GM18867 (cell line): ENCODE measurements around the gene PRDX5.
A peak's percentile ranks its signal among the peaks of the same experiment; 100 is the strongest.

ENCODE experiments used
- ATAC-seq: cut with Tn5 transposase; IDR thresholded peaks from one replicate; pipeline ENCODE4 v1.9.1; 2021; ENCODE audit warnings: mild to moderate bottlenecking, moderate library complexity; ENCODE audit not compliant: unreplicated experiment

PRDX5 gene

DNA sequence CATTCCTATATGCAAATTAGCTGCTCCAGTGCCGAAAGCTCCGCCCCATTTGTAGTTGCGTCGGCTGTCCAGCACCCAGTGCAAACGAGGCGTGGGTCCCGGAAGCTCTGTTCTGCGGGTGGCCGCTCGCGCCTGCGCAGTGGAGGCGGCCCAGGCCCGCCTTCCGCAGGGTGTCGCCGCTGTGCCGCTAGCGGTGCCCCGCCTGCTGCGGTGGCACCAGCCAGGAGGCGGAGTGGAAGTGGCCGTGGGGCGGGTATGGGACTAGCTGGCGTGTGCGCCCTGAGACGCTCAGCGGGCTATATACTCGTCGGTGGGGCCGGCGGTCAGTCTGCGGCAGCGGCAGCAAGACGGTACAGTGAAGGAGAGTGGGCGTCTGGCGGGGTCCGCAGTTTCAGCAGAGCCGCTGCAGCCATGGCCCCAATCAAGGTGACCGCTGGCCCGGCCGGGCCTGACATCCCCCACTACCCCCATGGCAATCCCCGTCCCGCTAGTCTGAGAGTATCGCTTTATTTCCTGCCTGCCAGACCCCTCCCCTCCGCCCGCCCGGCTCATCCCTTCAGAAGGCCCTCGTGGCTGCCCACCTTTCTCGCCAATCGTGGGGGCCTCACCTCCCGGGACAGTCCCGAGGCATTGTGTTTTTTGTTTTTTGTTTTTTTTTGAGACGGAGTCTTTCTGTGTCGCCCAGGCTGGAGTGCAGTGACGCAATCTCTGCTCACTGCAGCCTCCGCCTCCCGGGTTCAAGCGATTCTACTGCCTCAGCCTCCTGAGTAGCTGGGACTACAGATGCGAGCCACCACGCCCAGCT lies at the start of gene PRDX5:
Gene PRDX5, plus strand, starts transcription at position 161 of the 805 bp plus-strand sequence. Its CDS starts 95 bp downstream, at position 256.
- ATAC-seq, result peak; percentile 76

DNA sequence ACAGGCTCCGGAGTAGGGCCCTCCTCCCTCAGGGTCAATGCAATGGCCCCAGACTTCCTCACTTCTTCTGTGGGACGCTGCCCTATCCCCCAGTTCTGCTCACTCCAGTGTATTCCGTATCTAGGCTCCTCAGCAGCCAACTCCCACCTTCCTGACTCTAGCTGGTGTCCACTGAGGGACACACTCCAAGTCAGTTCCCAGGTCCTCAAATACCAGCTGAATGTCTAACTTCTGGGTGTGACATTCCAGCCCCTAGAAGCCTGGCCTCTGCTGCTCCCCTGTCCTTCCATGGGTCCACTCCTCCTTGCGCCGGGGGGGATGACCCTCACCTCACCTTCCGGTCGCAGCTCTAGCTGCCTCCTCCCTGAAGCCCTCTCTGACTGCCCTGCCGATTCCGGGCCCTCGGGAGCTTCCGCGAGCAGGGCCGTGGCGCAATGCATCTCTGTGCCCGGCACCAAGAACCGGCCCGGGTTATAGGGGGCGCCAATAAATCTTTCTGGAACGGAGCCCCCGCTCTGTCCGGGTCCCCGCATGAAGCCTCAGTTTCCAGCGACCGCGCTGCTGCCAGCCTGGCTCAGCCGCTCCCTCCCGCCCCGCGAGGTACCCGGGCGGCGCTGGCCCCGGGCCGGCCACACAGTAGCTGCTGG lies 48.9 kb upstream of the PRDX5 start:
- ATAC-seq, result no peak

DNA sequence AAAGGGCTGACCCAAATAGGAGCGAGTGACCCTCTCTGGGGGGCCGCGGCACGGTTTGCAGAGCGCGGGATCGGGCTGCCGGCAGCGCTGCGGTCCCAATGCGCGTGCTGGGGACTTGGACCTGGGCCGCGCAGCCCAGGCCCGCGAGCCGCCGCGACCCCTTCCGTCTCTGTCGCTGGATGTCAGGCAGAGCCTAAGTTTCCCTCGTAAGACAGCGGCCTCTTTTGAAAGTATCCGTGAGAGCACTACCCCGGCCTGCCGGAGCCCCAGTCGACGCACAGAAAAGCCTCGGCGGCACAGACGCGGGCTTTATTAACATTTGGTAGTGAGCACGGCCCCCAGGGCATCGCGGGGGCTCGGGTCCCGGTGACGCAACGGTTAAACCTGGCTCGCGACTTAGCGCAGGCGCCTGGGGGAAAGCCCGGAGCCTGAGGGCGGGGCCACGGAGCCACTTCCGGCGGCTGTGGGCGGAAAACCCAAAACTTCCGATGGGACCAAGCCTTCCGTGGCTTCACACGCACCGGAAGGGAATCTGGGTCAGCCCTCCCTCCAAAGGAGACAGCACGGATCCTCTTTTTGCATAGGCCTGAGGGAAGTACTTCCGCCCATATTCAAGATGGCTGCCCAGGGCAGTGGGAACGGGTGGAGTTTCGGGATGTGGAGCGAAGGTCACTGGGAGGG lies 48.2 kb upstream of the PRDX5 start:
- ATAC-seq, result peak; percentile 69

DNA sequence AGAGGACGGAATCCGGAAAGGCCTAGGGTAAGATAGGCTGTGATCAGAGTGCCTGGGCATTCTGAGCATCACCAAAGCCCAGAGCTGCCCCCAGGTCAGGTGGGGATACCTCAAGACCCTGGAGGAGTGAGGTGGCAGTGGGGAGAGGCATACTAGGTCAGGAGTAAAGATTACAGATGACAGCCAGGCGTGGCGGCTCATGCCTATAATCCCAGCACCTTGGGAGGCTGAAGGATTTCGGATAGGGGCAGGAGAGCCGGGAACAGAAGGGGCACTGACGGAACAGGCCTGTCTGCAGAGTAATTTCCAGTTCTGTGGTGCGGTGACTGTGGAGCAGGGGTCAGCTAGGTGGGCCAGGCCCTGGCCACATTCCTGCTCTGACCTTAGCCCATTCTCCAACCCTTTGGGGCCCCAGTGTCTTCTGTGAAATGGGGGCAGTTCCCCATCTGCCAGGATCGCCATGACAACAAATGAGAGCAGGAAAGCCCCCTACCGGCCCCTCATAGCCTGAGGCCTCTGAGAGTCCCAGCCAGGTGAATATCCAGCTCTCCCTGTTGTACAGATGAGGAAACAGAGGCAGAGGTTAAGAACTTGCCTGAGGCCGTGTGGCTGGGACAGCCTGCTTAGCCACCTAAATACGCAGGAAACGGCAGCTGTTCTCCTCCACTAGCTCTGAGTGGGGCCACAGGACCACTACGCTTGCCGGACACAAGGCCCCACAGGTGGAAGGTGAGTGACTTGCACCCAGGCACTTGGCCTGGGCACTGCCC lies 42.7 kb upstream of the PRDX5 start:
- ATAC-seq, result no peak

DNA sequence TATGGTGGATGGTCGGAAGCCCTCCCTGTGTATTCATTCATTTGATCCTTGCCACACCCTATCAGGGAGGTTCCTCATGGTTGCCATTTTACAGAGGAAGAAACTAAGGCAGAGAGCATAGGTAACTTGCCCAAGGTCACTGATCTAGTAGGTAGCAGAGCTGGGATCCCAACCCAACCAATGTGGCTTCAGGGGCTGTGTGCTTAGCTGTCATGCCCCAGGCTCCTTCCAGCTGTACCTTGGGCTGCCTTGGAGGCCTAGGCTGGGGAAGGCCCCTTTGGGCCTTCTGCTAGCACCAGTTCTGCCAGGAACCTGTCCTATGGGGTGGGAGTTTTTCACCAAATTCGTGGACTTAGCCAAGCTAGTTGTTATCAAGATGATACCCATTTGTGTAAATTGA lies 42.1 kb upstream of the PRDX5 start:
- ATAC-seq, result no peak

DNA sequence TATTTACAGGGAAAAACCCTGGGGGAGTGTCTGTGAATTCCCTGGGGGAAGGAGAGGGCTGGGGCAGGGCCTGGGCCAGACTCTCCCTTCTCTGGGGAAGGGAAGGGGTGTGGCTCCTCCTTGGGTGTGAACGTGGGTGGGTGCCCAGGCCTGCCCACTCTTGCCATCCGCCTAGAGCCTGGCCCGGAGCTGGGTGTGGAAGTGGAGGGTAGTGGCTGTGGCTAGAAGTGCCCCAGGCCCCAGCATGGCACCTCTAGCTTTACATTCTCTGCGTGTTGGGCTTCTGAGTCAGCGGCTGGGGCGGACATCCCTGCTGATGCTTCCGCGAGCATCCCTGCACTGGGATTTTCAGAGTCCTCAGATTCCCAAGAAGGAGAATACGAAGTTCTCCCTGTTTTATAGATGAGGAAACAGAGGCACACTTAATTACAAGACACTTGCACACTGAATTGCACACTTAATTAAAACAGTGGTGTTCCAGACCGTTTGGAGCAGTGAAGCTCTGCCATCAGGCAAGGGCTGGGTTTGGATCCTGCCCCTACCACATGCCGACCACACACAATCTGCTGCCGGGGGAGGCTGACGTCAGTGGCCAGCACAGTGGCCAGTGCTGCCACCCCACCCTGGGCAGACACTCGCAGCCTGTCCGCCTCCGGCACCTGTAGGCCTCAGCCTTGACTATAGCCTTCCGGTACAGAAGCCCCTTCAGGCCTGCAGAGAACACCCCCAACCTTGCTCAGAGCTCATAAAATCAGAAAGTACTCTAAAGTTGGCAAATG lies 41.1 kb upstream of the PRDX5 start:
- no peak for ATAC-seq

DNA sequence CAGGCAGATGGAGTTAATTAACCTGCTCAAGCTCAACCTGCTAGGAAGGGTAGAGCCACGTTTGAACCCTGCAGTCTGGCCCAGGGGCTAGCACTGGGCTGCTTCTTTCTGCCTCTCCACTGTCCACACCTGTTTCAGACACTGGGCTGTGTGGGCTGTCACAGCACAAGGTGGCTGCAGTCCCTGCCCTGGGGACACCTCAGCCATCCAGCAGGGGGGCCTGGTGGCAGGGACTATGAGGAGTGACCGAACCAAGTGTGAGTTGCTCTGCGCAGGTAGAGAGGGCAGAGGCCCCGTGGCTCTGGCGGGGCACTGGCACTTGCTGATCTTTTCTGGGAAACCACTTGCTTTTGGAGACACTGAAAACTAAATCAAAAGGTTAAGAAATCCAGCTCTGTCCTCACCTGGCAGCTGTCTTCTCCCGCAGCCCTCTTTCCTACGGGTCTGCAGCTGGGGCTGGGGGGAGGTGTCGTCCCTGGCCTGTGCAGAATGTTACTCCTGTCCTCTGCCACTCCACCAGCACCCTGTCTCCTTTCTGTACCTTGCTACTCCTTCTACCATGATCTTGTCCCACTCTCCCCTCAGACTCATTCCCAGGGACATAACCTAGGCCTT lies 39.2 kb upstream of the PRDX5 start:
- no peak for ATAC-seq

DNA sequence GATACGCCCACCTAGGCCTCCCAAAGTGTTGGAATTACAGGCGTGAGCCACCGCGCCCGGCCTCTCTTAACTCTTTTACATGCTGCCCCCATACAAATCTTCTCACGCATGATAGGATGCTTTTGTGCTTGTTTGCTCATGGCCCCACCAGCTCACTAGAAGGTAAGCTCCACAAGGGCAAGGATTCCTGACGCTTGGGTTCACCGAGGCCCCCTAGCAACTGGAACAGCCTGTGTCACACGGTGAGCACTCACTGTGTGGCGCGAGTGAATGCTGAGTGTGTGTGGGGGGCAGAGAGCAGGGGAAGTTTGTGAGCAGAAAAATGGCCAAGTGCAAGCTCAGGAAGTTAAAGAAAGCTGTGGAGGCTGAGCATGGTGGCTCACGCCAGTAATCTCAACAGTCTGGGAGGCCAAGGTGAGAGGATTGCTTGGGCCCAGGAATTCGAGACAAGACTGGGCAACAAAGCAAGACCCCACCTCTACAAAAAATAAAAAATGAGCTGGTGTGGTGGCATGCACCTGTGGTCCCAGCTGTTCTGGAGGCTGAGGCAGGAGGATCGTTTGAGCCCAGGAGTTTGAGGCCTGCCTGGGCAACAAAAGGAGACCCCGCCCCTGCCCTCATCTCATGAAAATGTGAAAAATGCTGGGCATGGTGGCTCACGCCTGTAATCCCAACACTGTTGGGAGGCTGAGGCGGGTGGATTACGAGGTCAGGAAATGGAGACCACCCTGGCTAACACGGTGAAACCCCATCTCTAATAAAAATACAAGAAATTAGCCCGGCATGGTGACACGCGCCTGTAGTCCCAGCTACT lies 35.8 kb upstream of the PRDX5 start:
- no peak for ATAC-seq

DNA sequence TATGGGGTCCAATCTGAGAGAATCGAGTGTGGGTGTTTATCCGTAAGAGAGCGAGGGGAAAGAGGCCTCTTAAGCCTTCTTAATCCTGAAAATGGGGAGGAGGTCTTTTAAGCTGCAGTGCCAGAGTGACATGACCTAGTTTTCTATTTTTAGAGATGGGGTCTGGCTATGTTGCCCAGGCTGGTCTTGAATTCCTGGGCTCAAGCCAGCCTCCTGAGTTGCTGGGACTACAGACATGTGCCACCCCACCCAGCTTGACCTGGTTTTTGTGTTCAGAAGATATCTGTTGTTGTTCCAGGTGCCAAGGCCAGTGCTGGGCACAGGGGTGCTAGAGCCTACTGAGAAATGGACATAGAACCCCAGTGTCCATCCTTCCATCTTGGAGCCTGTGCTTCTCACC lies 34.8 kb upstream of the PRDX5 start:
- ATAC-seq, result no peak

DNA sequence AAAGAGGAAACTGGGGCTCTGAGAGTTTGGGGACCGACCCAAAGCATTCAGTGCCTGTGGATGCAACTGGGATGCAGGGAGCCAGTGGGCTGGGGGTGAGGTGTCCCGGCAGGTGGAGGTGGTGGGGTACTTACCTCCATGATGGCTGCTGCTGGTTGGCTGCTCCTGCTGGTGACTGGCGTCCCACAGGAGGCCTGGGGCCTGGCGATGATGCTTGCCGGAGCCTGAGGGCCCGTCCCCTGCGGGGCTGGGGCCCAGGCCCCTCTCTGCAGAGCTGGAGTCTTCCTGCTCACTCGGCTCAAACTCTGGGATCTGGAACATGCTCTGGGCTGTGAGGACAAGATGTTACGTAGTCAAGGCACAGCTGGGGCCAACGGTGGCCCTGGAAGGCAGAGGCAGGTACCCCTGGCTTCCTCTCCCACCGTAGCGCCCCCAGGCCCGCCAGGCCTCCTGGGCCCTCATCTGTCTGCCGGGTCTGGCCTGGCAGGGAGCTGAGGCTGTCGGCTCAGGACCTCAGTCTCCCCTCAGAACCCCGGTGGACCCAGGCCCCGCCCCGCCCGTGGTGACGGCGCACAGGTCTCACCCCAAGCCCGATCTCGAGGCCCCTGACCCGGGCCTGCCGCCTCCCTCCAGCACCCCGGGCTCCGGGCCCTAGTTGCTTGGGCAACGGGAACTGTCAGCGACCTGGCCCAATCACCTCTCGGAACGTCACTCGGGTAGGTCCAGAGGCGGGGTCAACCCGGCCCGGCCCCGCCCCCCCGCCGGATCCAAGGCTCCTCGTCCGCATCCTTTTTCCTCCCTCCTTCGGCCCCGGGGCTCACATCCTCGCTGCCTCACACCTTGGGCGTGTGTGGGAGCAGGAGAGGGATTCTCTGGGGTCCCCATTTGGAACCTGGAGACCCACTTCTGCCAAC lies 33.6 kb upstream of the PRDX5 start, which contains the start of gene BAD:
Gene BAD, minus strand, starts transcription at position 618 of the 914 bp plus-strand sequence. Its CDS starts 297 bp downstream, at position 321.
- ATAC-seq, result peak; percentile 71

DNA sequence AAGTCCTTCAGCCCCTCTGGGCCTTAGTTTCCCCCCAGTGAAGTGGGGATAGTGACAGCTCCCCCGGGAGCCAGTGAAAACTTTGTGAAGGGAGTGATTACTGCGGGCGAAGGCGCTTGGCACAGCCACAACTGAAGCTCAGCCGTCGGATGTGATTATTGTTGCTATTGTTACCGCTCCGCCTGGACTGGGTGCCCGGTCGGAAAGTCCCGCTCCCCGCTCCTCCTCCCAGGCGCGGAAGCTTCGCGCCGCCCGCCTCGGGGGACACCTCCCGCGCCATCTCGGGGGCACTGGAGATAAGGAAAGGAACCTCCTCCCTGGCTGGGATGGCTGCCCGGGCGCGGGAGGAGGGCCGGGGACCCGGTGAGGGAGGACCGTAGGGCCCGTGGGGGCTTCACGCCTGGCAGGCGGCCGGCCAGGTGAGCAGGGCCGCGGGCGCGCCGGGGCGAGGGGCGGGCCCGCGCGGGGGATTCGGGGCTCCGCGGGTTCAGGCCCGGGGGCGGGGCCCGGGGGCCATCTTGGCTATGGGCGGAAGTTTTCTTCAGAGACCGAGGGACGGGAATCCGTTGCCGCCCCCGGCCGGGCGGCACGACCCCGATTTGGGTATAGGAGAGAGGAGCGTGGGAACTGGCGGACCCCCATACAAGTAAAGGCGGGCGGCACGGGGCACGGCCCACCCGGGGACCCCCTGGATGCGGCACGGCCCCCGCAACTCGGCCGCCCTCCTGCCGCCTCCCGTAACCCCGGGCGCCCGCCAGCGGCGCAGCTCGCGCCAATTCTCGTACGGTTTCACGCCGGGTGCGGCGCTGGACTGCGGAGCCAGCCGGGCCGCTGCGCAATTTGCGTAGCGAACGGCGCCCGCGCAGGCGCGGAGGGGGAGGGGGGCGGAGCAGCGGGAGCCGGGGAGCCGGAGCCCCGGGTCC lies 32.7 kb upstream of the PRDX5 start, which contains the start of gene GPR137:
Gene GPR137, plus strand, starts transcription at position 887 of the 923 bp plus-strand sequence. CDS start 677 bp downstream, outside the sequence.
- ATAC-seq, result peak; percentile 61

DNA sequence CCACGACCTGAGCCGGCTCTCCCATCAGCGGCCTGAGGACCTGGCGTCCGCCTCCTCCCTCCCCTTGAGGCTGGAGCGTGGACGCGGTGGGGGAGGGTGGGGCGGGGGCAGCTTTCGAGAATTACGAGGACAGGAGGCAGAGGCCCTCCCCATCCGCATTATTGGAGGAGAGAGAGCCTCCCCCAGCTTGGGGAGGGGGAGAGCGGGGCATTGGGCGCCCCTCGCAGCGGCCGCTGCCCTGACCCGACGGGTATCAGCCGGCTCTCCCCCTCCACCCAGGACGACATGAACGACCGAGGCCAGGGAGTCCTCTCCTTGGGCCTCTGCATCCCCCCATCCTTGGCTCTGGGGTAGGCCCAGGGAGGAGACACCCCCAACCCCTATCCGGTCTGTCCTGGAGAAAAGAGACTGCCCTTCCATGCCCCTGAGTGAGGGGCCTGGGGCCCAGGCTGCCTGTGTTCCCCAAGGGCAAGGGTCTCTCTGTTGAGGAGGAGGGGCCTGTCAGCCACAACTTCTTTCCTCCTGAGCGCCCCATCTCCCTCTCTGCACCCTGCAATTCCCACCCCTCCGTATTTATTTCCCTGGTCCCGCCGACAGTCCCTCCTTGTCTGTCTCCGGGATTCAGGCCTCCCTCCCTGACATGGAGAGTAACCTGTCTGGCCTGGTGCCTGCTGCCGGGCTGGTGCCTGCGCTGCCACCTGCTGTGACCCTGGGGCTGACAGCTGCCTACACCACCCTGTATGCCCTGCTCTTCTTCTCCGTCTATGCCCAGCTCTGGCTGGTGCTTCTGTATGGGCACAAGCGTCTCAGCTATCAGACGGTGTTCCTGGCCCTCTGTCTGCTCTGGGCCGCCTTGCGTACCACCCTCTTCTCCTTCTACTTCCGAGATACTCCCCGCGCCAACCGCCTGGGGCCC lies 31.8 kb upstream of the PRDX5 start:
- peak; percentile 0 for ATAC-seq

DNA sequence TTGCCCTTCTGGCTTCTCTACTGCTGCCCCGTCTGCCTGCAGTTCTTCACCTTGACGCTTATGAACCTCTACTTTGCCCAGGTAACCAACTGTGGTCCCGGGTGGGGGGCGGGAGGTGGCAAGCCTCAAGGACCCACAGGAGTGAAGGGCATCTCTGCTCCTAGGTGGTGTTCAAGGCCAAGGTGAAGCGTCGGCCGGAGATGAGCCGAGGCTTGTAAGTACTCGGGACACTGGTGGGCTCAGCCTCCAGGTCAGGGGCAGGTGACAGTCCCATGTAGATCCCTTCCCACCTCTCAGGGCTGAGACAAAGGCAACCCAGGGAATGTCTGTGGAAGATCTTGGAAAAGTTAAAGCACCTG lies 31.1 kb upstream of the PRDX5 start:
- no peak for ATAC-seq

DNA sequence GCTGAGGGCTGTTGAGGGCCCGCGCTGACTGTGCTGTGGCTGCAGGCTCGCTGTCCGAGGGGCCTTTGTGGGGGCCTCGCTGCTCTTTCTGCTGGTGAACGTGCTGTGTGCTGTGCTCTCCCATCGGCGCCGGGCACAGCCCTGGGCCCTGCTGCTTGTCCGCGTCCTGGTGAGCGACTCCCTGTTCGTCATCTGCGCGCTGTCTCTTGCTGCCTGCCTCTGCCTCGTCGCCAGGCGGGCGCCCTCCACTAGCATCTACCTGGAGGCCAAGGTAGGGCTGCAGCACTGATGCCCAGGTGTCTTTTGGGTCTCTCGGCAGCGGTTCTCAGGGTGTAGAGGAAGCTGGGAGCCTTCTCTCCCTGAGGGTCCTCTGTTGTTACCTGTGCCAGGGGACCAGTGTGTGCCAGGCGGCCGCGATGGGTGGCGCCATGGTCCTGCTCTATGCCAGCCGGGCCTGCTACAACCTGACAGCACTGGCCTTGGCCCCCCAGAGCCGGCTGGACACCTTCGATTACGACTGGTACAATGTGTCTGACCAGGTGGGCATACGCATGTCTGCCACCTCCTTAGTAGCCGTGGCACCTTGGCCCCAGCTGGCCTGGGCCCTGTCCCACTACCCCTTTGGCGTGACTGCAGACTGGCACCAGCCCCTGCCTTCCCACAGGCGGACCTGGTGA lies 30.1 kb upstream of the PRDX5 start:
- ATAC-seq, result no peak

DNA sequence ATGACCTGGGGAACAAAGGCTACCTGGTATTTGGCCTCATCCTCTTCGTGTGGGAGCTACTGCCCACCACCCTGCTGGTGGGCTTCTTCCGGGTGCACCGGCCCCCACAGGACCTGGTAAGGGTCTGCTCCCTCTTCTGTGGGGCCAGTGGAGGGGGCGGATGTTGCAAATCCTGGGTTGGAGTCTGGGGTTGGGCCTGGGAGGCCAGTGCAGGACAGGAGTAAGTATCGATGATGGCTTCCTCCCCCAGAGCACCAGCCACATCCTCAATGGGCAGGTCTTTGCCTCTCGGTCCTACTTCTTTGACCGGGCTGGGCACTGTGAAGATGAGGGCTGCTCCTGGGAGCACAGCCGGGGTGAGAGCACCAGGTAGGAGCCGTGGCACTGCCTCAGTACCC lies 29.6 kb upstream of the PRDX5 start:
- ATAC-seq, result no peak
